OCI-LY1 (cell line): ENCODE data around the gene SEMA6B.

Experiments used
- H2AFZ ChIP-seq: fragments of 200-600 bp; sonication (generic), shearing (Covaris generic); 2 replicates; pipeline ENCODE4 v1.6.0; 2014; ENCODE audit warnings: antibody characterized with exemption, mild to moderate bottlenecking, low read length
- H3F3A ChIP-seq: fragments of 200-600 bp; sonication (generic), shearing (Covaris generic); 2 replicates; pipeline ENCODE4 v1.6.0; 2014; ENCODE audit warnings: mild to moderate bottlenecking, antibody characterized with exemption, low read length, moderate library complexity; ENCODE audit not compliant: insufficient read depth
- H3K27ac ChIP-seq: fragments of 200-600 bp; sonication (generic); 2 replicates; pipeline ENCODE4 v1.5.1; 2014; ENCODE audit warnings: low read length, mixed run types, mild to moderate bottlenecking, low read depth; ENCODE audit not compliant: poor library complexity, severe bottlenecking
- H3K27me3 ChIP-seq: fragments of 200-600 bp; sonication (generic); 2 replicates; pipeline ENCODE4 v1.6.0; 2014; ENCODE audit warnings: antibody characterized with exemption, mild to moderate bottlenecking, low read length, moderate library complexity; ENCODE audit not compliant: insufficient read depth
- H3K36me3 ChIP-seq: fragments of 200-600 bp; sonication (generic); 2 replicates; pipeline ENCODE4 v1.6.1; 2014; ENCODE audit warnings: mild to moderate bottlenecking, antibody characterized with exemption, low read length, moderate library complexity, mixed read lengths; ENCODE audit not compliant: insufficient read depth
- H3K4me1 ChIP-seq: fragments of 200-600 bp; sonication (generic); 2 replicates; pipeline ENCODE4 v1.5.1; 2014; ENCODE audit warnings: mild to moderate bottlenecking, low read length, moderate library complexity; ENCODE audit not compliant: insufficient read depth, severe bottlenecking
- H3K4me2 ChIP-seq: fragments of 200-600 bp; sonication (generic), shearing (Covaris generic); 2 replicates; pipeline ENCODE4 v1.6.1; 2014; ENCODE audit warnings: low read length
- H3K4me3 ChIP-seq: fragments of 200-600 bp; sonication (generic); 2 replicates; pipeline ENCODE4 v1.5.1; 2014; ENCODE audit warnings: low read length, low read depth, mild to moderate bottlenecking, mixed read lengths; ENCODE audit not compliant: poor library complexity, severe bottlenecking
- H3K79me2 ChIP-seq: fragments of 200-600 bp; shearing (Covaris generic); 2 replicates; pipeline ENCODE4 v1.6.1; 2016; ENCODE audit warnings: mixed run types, low read length, mixed read lengths; ENCODE audit not compliant: insufficient read depth
- H3K9ac ChIP-seq: fragments of 200-600 bp; sonication (generic), shearing (Covaris generic); 2 replicates; pipeline ENCODE4 v1.6.1; 2014; ENCODE audit warnings: mild to moderate bottlenecking, low read length, mixed read lengths
- H3K9me2 ChIP-seq: fragments of 200-600 bp; sonication (generic), shearing (Covaris generic); 2 replicates; pipeline ENCODE4 v1.6.1; 2014; ENCODE audit warnings: low read depth, mild to moderate bottlenecking, low read length, mixed read lengths
- H3K9me3 ChIP-seq: fragments of 200-600 bp; shearing (Covaris generic); 2 replicates; pipeline ENCODE4 v1.6.1; 2014; ENCODE audit warnings: low read length, mixed read lengths
- H4K20me1 ChIP-seq: fragments of 200-600 bp; sonication (generic), shearing (Covaris generic); 2 replicates; pipeline ENCODE4 v1.6.0; 2016; ENCODE audit warnings: mild to moderate bottlenecking, low read length; ENCODE audit not compliant: insufficient read depth
- EZH2 ChIP-seq: fragments of 200-600 bp; sonication (generic), shearing (Covaris generic); IDR thresholded peaks from 2 replicates; pipeline ENCODE4 v1.8.0; 2017; ENCODE audit warnings: borderline replicate concordance, mixed run types, mild to moderate bottlenecking, antibody characterized with exemption, low read length, moderate library complexity, mixed read lengths
- TF ChIP-seq, protein P1 (sequence below): fragments of 200-600 bp; sonication (generic), shearing (Covaris generic); IDR thresholded peaks from 2 replicates; pipeline ENCODE4 v1.5.1; 2017; ENCODE audit warnings: mild to moderate bottlenecking, antibody characterized with exemption, low read length, moderate library complexity, mixed read lengths

Gene SEMA6B

GRCh38 chr19:4588291-4588761, 28.8 kb upstream of the SEMA6B start:
- Histone ChIP-seq H3K9me3 (no peaks in the 10 kb centered on the region), H3K4me3 (no peak overlapping the region), H3K36me3 (no peaks in the 10 kb centered on the region), H3K9me2 (no peaks in the 10 kb centered on the region), H2AFZ (no peak overlapping the region), H3F3A (no peaks in the 10 kb centered on the region), H3K4me2 (no peak overlapping the region), H3K79me2 (no peaks in the 10 kb centered on the region), H3K27me3 (peaks cover 4% of the 10 kb centered on the region; the same call in 1 of the 2 replicates), H3K9ac (no peak overlapping the region), H4K20me1 (no peaks in the 10 kb centered on the region), H3K27ac (no peak overlapping the region), H3K4me1 (peaks cover 7% of the 10 kb centered on the region)
- TF ChIP-seq EZH2, result no peak
- TF ChIP-seq, protein P1, sequence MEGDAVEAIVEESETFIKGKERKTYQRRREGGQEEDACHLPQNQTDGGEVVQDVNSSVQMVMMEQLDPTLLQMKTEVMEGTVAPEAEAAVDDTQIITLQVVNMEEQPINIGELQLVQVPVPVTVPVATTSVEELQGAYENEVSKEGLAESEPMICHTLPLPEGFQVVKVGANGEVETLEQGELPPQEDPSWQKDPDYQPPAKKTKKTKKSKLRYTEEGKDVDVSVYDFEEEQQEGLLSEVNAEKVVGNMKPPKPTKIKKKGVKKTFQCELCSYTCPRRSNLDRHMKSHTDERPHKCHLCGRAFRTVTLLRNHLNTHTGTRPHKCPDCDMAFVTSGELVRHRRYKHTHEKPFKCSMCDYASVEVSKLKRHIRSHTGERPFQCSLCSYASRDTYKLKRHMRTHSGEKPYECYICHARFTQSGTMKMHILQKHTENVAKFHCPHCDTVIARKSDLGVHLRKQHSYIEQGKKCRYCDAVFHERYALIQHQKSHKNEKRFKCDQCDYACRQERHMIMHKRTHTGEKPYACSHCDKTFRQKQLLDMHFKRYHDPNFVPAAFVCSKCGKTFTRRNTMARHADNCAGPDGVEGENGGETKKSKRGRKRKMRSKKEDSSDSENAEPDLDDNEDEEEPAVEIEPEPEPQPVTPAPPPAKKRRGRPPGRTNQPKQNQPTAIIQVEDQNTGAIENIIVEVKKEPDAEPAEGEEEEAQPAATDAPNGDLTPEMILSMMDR, result no peak

DNA sequence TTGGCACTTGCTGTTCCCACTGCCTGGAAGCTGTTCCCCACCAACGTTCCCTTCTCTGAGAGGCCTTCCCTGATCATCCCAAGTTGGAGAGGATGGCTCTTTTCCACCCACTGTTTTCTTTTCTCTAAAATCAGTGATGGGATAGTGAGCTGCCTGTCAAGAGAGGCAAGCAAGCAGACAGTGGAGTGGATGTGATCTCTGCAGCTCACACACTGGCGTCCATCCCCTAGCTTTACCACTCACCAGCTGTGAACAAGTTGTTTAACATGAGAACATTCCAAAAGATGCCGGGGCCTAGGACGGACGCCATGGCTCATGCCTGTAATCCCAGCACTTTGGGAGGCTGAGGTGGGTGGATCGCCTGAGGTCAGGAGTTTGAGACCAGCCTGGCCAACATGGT, 28.0 kb upstream of the SEMA6B start:
- H3K36me3 ChIP-seq, result no peaks in the 10 kb centered on the region
- no peak overlapping the region for H3K4me2 ChIP-seq
- H3K9me2 ChIP-seq, result no peaks in the 10 kb centered on the region
- H3K4me3 ChIP-seq, result no peak overlapping the region
- H3K9ac ChIP-seq, result no peak overlapping the region
- no peaks in the 10 kb centered on the region for H3K79me2 ChIP-seq
- H3K4me1 ChIP-seq, result peaks cover 7% of the 10 kb centered on the region
- TF ChIP-seq EZH2, result no peak
- TF ChIP-seq, protein P1, result no peak
- H3K27me3 ChIP-seq, result peaks cover 4% of the 10 kb centered on the region; the same call in 1 of the 2 replicates
- no peak overlapping the region for H3K27ac ChIP-seq
- no peaks in the 10 kb centered on the region for H3K9me3 ChIP-seq
- H2AFZ ChIP-seq, result no peak overlapping the region
- no peaks in the 10 kb centered on the region for H4K20me1 ChIP-seq
- H3F3A ChIP-seq, result no peaks in the 10 kb centered on the region

DNA sequence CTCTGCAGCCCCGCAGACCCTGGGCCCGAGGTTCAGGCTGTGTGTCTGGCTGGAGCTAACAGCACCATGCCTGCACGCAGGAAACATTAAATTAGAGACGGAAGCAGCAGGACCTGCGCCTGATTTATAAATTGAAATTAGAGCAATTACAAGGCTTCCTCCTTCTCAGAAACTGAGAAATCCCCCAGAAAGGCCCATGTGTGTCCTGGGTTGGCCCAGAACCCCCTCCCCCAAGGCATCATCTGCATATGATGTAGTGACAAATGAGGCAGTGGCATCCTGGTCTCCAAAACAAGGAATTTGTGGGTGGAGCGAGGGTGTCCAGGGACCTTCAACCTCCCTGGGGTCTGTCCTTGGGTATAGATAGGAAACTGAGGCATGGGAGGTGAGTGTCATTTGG, 27.2 kb upstream of the SEMA6B start:
- Histone ChIP-seq H3K27ac (no peak overlapping the region), H3K9me3 (no peaks in the 10 kb centered on the region), H3K79me2 (no peaks in the 10 kb centered on the region), H3K9ac (no peak overlapping the region), H3F3A (no peaks in the 10 kb centered on the region), H3K36me3 (no peaks in the 10 kb centered on the region), H3K4me2 (no peak overlapping the region), H4K20me1 (no peaks in the 10 kb centered on the region), H2AFZ (no peak overlapping the region), H3K4me1 (peaks cover 7% of the 10 kb centered on the region), H3K9me2 (no peaks in the 10 kb centered on the region), H3K27me3 (peaks cover 4% of the 10 kb centered on the region; the same call in 1 of the 2 replicates), H3K4me3 (no peak overlapping the region)
- TF ChIP-seq, protein P1, result no peak
- TF ChIP-seq EZH2, result no peak
